GM13977 (cell line): ENCODE measurements around the gene GRAP2.

ENCODE experiments used
- DNase-seq: peaks from one replicate; pipeline ENCODE4 v3.0.0; 2012; ENCODE audit warnings: low spot score
- CTCF ChIP-seq: IDR thresholded peaks from 2 replicates; pipeline ENCODE4 v1.5.1; 2012; ENCODE audit warnings: mild to moderate bottlenecking, control low read depth; ENCODE audit not compliant: insufficient read depth; ENCODE audit errors: extremely low read depth, missing control alignments
- in situ Hi-C: fragments of 300-500 bp; cut with MboI; formaldehyde crosslinking; loops from one replicate; pipeline ENCODE4 v1.12.0; 2022; ENCODE audit warnings: low sequenced_read_pairs, low pct_unique_long_range_greater_than_20kb, mixed read lengths, inconsistent platforms; ENCODE audit not compliant: unreplicated experiment

Gene GRAP2

GRCh38 chr22:40018051-40018450 is 117.2 kb downstream of the GRAP2 start:
- TF ChIP-seq CTCF: no peak
- no peak for DNase-seq
- in situ Hi-C loops: no loop called here

DNA sequence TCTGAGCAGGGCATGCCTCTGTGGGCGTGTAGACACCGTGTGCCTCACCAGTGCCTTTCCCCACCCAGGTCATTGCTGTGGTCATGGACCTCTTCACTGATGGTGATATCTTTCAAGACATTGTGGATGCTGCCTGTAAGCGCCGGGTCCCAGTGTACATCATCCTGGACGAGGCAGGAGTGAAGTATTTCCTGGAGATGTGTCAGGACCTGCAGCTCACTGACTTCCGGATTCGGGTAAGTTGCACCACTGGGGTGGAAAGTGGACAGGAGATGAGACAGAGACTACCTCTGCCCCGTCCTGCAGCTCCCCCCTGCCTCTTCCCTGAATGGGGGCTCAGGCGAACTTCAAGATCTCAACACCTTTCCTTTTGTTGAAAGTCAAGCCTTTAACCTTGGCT is 118.2 kb downstream of the GRAP2 start:
- no peak for TF ChIP-seq CTCF
- no peak for DNase-seq
- in situ Hi-C loops: no loop called here

- TF ChIP-seq CTCF: no peak
- no peak for DNase-seq
- in situ Hi-C loops: no loop called here
Observed at GRCh38 chr22:40020956-40021355, 120.1 kb downstream of the GRAP2 start.

DNA sequence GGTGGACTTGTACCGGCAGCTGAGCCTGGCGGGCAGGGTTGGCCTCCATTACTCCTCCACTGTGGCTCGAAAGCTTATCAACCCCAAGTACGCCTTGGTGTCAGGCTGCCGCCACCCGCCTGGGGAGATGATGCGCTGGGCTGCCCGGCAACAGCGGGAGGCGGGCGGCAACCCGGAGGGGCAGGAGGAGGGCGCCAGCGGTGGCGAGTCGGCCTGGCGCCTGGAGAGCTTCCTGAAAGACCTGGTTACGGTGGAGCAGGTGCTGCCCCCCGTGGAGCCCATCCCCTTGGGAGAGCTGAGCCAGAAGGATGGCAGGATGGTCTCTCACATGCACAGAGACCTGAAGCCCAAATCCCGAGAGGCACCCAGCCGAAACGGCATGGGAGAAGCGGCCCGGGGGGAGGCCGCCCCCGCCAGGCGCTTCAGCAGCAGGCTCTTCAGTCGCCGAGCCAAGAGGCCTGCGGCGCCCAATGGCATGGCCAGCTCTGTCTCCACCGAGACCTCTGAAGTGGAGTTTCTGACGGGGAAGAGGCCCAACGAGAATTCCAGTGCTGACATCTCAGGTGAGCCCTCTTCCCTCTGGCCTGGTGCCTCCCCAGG is 120.6 kb downstream of the GRAP2 start:
- in situ Hi-C loops: no loop called here
- no peak for TF ChIP-seq CTCF
- no peak for DNase-seq

- no peak for DNase-seq
- no peak for TF ChIP-seq CTCF
- in situ Hi-C loops: no loop called here
Observed at GRCh38 chr22:40022536-40023240, 121.8 kb downstream of the GRAP2 start.
